HG02943 (cell line): ENCODE results near the gene ALG9.
A peak's percentile ranks its signal among the peaks of the same experiment; 100 is the strongest.
"Not testable (repeated sequence)": the region's sequence is repeated elsewhere in the genome, so short reads cannot be mapped to it uniquely, and the experiment has no call there.

Experiments used
- ATAC-seq: cut with Tn5 transposase; IDR thresholded peaks from one replicate; pipeline ENCODE4 v1.9.1; 2021; ENCODE audit warnings: mild to moderate bottlenecking, low read depth, moderate library complexity; ENCODE audit not compliant: unreplicated experiment

ALG9 gene

GRCh38 chr11:111771205-111771604 lies 100.2 kb downstream of the ALG9 start:
- ATAC-seq = not testable (repeated sequence)

DNA sequence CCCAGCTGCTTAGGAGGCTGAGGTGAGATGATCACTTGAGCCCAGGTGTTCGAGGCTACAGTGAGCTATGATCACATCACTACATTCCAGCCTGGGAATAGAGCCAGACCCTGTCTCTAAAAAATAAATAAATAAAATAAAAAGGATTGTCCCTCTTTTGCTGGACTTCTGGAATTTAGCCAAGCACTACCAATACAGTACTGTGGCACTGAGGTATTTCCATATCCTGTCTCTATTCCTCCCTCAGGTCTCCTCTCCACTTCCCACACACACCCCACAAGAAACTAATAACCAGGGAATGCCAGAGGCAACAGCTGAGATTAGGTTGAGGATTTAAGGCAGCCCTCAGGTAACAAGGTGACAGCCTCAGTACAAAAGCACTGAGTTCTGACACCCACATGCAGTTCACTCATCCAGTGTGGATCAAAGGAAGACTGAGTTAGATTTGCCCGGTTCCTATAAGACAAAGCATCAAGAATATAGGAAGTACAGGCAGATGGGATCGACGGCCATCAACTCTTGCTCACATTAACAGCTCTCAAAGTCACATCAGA lies 100.7 kb downstream of the ALG9 start:
- ATAC-seq = no peak

DNA sequence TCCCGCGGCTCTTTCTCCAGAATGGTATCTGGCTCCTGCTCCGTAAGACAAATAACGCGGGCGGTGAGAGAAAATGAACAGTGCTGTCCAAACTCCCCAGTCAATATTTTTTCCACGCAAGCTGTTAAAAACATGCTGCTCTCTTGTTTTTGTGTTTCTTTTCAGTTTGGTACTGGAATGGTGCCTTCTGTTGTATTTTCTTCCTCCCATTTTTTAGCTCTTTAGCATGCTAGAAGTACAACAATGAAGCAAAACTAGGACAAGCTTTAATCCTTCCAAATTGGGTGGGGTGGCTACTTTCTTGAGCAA lies 104.6 kb downstream of the ALG9 start:
- ATAC-seq = no peak

GRCh38 chr11:111765984-111766833 lies 105.2 kb downstream of the ALG9 start, which contains the start of gene PPP2R1B:
Gene PPP2R1B (minus strand): TSS chr11:111766389. CDS start chr11:111766361, 28 bp downstream.
- peak; percentile 90 for ATAC-seq

- peak; percentile 24 for ATAC-seq
Measured at GRCh38 chr11:111765320-111765983, 105.9 kb downstream of the ALG9 start.

GRCh38 chr11:111764621-111765020 lies 106.8 kb downstream of the ALG9 start:
- ATAC-seq = no peak

DNA sequence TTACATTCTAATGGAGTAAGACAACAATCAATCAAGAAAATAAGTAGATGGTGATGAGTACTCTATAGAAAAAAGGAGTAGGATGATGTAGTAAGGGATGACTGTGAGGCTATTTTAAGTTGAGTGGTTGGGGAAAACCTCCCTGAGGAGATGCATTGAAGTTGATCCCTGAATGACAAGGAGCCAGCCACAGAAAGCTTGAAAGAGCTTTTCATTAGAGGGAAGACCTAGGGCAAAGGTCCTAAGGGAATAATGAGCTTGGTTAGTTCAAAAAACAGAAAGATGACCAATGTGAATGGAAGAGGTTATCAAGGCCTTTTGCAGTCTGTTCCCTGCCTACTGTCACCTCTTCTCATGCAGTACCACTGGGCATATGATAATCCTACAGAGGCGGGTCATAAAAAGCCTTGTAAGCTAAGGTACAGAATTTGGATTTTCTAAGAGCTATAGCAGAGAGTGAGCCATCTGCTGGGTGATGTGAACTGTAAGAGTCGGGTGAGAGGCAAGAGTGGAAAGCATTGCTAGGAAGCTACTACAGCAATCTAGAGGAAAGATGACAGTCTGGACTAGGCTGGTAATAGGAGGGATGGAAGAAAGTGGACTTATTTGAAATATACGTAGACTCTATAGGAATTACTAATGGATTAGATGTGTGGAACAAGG lies 108.3 kb downstream of the ALG9 start:
- ATAC-seq = no peak

GRCh38 chr11:111762526-111762925 lies 108.9 kb downstream of the ALG9 start:
- ATAC-seq = no peak

GRCh38 chr11:111761036-111761435 lies 110.3 kb downstream of the ALG9 start:
- ATAC-seq = no peak

DNA sequence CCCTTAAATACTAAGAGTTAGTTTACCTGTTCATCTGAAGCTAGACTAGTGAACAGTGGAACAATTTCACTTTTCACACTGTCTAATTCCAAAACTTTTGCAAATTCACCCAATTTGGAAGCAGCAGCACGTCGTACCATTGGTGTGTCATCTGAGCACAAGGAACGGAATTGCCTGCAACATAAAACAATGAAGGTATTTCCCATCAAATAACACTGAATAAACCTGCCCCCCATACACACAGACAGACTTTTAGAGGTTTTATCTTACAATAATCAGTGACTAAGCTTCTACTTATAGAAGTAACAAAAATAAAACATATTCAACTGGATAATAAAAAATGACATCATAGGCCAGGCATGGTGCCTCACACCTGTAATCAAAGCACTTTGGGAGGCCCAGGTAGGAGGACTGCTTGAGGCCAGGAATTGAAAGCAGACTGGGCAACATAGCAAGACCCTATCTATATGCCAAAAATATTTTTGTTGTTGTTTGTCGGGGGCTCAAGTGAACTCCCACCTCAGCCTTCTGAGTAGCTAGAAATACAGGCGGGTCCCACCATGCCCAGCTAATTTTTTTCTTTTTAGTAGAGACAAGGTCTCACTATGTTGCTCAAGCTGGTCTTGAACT lies 111.5 kb downstream of the ALG9 start:
- ATAC-seq = no peak

DNA sequence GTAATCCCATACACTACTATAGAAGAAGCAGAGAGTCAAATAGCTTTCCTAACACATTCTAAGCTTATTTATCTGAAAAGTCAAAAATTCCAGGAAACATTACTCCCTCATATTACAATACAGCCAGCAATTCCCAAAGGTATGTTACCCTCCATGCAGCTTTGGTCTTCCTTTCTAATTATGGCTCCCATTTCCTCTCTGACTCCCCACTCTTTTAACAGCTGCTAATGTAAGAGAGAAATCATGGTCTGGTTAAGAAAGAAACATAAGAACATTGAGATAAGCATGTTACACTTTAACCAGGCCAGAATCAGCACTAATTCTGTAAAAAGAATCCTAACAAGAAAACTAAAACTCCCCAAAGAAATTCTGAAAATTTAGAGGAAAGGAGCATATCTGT lies 112.0 kb downstream of the ALG9 start:
- no peak for ATAC-seq

DNA sequence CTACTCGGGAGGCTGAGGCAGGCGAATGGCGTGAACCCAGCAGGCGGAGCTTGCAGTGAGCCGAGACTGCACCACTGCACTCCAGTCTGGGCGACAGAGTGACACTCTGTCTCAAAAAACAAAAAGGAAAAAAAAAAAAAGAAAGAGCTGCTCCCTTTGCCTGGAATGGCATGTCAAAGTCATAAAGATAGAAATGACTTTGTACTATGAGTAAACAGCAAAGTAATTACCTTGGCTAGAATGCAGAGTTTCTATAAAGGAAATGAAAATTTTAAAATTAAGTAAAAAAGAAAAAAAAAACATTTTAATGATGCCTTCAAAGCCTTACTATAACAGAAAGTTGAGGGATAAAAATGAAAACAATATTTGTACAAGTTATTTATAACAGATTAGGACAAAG lies 115.3 kb downstream of the ALG9 start:
- no peak for ATAC-seq

DNA sequence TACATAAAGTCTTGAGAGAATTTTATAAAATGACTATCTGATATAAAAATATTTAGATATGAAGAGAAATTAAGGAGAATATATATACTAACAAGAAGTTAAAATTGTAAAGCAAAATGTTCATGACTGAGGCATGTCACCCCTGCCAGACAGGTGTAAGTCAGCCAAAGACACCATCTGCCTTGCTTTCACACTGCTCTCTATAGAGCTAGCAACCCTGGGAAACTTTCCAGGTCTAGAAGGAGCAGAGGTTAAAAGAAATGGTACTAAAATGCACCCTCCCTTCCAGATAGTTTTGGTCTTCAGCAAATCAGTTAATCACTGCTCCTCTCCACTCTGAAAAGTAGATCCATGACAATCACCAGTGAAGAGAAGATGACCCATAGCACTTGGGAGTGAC lies 121.7 kb downstream of the ALG9 start:
- no peak for ATAC-seq

GRCh38 chr11:111748035-111748804 lies 123.2 kb downstream of the ALG9 start:
- ATAC-seq = no peak

- ATAC-seq = no peak
Measured at GRCh38 chr11:111745719-111746504, 125.5 kb downstream of the ALG9 start.

DNA sequence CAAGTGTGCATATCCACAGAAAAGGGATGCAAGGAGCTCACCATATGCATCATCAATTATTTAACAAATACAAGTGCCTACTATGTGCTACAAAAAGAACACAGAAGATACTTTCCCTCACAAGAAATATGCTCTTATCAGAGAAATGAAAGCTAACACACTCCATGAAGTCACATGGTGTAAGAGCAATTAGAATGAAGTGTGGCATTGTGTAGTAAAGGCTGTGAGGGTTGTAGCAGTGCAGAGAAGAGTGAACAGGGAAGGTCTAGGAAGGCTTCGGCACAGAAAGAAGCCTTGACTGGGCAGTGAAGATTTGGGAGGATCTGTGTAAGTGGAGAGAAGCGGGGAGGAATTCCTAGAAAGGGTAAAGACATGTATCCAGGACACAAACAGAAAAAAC lies 127.7 kb downstream of the ALG9 start:
- ATAC-seq = no peak

- no peak for ATAC-seq
Measured at GRCh38 chr11:111741751-111742150, 129.6 kb downstream of the ALG9 start.

DNA sequence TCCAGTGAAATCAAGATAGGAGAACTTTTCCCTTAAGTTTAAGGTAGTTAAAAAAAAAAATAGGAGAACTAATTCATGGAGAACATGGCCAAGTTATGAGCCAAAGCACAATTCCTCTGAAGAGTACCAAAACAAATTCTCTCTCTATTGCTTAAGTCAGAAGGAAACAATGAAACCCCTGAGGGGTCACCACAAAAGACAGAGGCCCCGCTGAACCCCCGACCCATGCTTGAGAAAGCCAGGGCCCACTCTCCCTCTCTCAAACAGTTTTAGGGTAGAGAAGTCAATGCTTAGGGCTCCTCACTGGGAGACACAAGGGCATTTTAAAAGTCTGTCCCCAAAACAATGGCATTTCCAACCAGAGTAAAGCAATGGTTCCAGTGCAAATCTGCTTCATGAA lies 132.1 kb downstream of the ALG9 start:
- no peak for ATAC-seq
